HG03064 (cell line): ENCODE measurements around the gene RBPJL.

Source experiments
- ATAC-seq: cut with Tn5 transposase; IDR thresholded peaks from one replicate; pipeline ENCODE4 v1.9.1; 2021; ENCODE audit warnings: low read depth; ENCODE audit not compliant: unreplicated experiment

Gene RBPJL

GRCh38 chr20:45316150-45317080, 9.8 kb downstream of the RBPJL start:
- ATAC-seq = no peak

- no peak for ATAC-seq
Observed at GRCh38 chr20:45317826-45318225, 11.2 kb downstream of the RBPJL start.

GRCh38 chr20:45318386-45318939, 11.8 kb downstream of the RBPJL start:
- no peak for ATAC-seq

- ATAC-seq = no peak
Observed at GRCh38 chr20:45318948-45319347, 12.3 kb downstream of the RBPJL start.

GRCh38 chr20:45320948-45321595, 14.4 kb downstream of the RBPJL start:
- no peak for ATAC-seq

GRCh38 chr20:45322952-45323383, 16.3 kb downstream of the RBPJL start:
- no peak for ATAC-seq

- no peak for ATAC-seq
Observed at GRCh38 chr20:45323731-45324130, 17.1 kb downstream of the RBPJL start.

GRCh38 chr20:45325371-45325770, 18.7 kb downstream of the RBPJL start:
- no peak for ATAC-seq

- ATAC-seq = no peak
Observed at GRCh38 chr20:45328451-45328850, 21.8 kb downstream of the RBPJL start.

- no peak for ATAC-seq
Observed at GRCh38 chr20:45329497-45330319, 23.1 kb downstream of the RBPJL start.

- no peak for ATAC-seq
Observed at GRCh38 chr20:45330476-45330875, 23.8 kb downstream of the RBPJL start.

GRCh38 chr20:45336530-45337366, 30.1 kb downstream of the RBPJL start:
- no peak for ATAC-seq

GRCh38 chr20:45337367-45338120, 30.9 kb downstream of the RBPJL start:
- no peak for ATAC-seq

GRCh38 chr20:45338121-45339030, 31.7 kb downstream of the RBPJL start:
- ATAC-seq = no peak

- ATAC-seq = no peak
Observed at GRCh38 chr20:45339084-45339483, 32.4 kb downstream of the RBPJL start.

GRCh38 chr20:45339799-45340198, 33.2 kb downstream of the RBPJL start:
- ATAC-seq = no peak

- ATAC-seq = no peak
Observed at GRCh38 chr20:45340236-45340847, 33.7 kb downstream of the RBPJL start.

- ATAC-seq = no peak
Observed at GRCh38 chr20:45340951-45341350, 34.3 kb downstream of the RBPJL start.
